Activated CD4-positive, alpha-beta T cell treated with anti-CD3 and anti-CD28 coated beads for 4 hours (primary cell): ENCODE results near the gene ITGAV.

Experiments
- DNase-seq, 2 donors: peaks; one replicate each; pipeline ENCODE4 v3.0.0-alpha.2; 2020

The ITGAV gene

GRCh38 chr2:186575856-186576255 lies 14.0 kb upstream of the ITGAV start:
- DNase-seq = no peak

- no peak for DNase-seq
These were observed 13.2 kb upstream of the ITGAV start for GRCh38 chr2:186576614-186577013.

- no peak for DNase-seq
These were observed 7.2 kb upstream of the ITGAV start for GRCh38 chr2:186582698-186583097.

GRCh38 chr2:186584053-186584452 lies 5.8 kb upstream of the ITGAV start:
- no peak for DNase-seq

GRCh38 chr2:186588421-186588820 lies 1.4 kb upstream of the ITGAV start:
- DNase-seq = no peak

- no peak for DNase-seq
These were observed 780 bp upstream of the ITGAV start for GRCh38 chr2:186588940-186589611.

GRCh38 chr2:186590350-186590758 lies 498 bp downstream of the ITGAV start:
- DNase-seq = no peak

GRCh38 chr2:186590759-186591505 lies 1.1 kb downstream of the ITGAV start:
- DNase-seq = peak; percentile 19 to 40

- DNase-seq = no peak
These were observed 1.6 kb downstream of the ITGAV start for GRCh38 chr2:186591506-186591890.

- no peak for DNase-seq
These were observed 2.5 kb downstream of the ITGAV start for GRCh38 chr2:186592137-186592875.

- no peak for DNase-seq
These were observed 3.7 kb downstream of the ITGAV start for GRCh38 chr2:186593523-186593922.

- no peak for DNase-seq
These were observed 4.3 kb downstream of the ITGAV start for GRCh38 chr2:186594001-186594722.

GRCh38 chr2:186595219-186595618 lies 5.4 kb downstream of the ITGAV start:
- DNase-seq = no peak

GRCh38 chr2:186599186-186599778 lies 9.4 kb downstream of the ITGAV start:
- DNase-seq = no peak

GRCh38 chr2:186603286-186603685 lies 13.4 kb downstream of the ITGAV start:
- no peak for DNase-seq

GRCh38 chr2:186605041-186605440 lies 15.2 kb downstream of the ITGAV start:
- DNase-seq = no peak

- DNase-seq = no peak
These were observed 17.9 kb downstream of the ITGAV start for GRCh38 chr2:186607660-186608324.

- DNase-seq = no peak
These were observed 20.9 kb downstream of the ITGAV start for GRCh38 chr2:186610785-186611184.

GRCh38 chr2:186611526-186611925 lies 21.7 kb downstream of the ITGAV start:
- DNase-seq = no peak

- no peak for DNase-seq
These were observed 22.2 kb downstream of the ITGAV start for GRCh38 chr2:186612026-186612425.

- DNase-seq = no peak
These were observed 22.9 kb downstream of the ITGAV start for GRCh38 chr2:186612555-186613440.
